NCI-H2196 treated with DMSO at 0.1 percent for 48 hours (cell line): Measurements from ENCODE around the gene ANP32A.

Experiments used
- DNase-seq: peaks from one replicate; lab custom pipeline; 2025; ENCODE audit not compliant: unreplicated experiment; lab: John Stamatoyannopoulos, UW

Gene ANP32A

GRCh38 chr15:68800875-68801274 is 19.8 kb downstream of the ANP32A start:
- DNase-seq, result no peak

- DNase-seq, result no peak
Measured at GRCh38 chr15:68798346-68799094, 22.2 kb downstream of the ANP32A start.

- DNase-seq, result no peak
Measured at GRCh38 chr15:68797599-68798345, 22.9 kb downstream of the ANP32A start.

- DNase-seq, result no peak
Measured at GRCh38 chr15:68797191-68797590, 23.5 kb downstream of the ANP32A start.

- no peak for DNase-seq
Measured at GRCh38 chr15:68796576-68796975, 24.1 kb downstream of the ANP32A start.

GRCh38 chr15:68795298-68795848 is 25.3 kb downstream of the ANP32A start:
- DNase-seq, result no peak

GRCh38 chr15:68794863-68795262 is 25.8 kb downstream of the ANP32A start:
- no peak for DNase-seq

GRCh38 chr15:68794307-68794706 is 26.4 kb downstream of the ANP32A start:
- DNase-seq, result no peak

- DNase-seq, result no peak
Measured at GRCh38 chr15:68793776-68794175, 26.9 kb downstream of the ANP32A start.

GRCh38 chr15:68792901-68793766 is 27.6 kb downstream of the ANP32A start:
- DNase-seq, result no peak

GRCh38 chr15:68791431-68792283 is 29.0 kb downstream of the ANP32A start:
- no peak for DNase-seq

- no peak for DNase-seq
Measured at GRCh38 chr15:68790910-68791309, 29.8 kb downstream of the ANP32A start.

GRCh38 chr15:68790242-68790575 is 30.5 kb downstream of the ANP32A start:
- no peak for DNase-seq

GRCh38 chr15:68789534-68790241 is 31.0 kb downstream of the ANP32A start:
- DNase-seq, result no peak

- DNase-seq, result no peak
Measured at GRCh38 chr15:68789091-68789490, 31.6 kb downstream of the ANP32A start.

- no peak for DNase-seq
Measured at GRCh38 chr15:68788264-68788624, 32.5 kb downstream of the ANP32A start.

- no peak for DNase-seq
Measured at GRCh38 chr15:68787609-68788263, 33.0 kb downstream of the ANP32A start.

- DNase-seq, result no peak
Measured at GRCh38 chr15:68786753-68787152, 33.9 kb downstream of the ANP32A start.

- no peak for DNase-seq
Measured at GRCh38 chr15:68785541-68785940, 35.2 kb downstream of the ANP32A start.
